GOT3 (cell line): ENCODE data around the gene MARCKS.
"Not testable (repeated sequence)": the region's sequence is repeated elsewhere in the genome, so short reads cannot be mapped to it uniquely, and the experiment has no call there.

Experiments
- DNase-seq: peaks from one replicate; lab custom pipeline; 2025; ENCODE audit warnings: mixed read lengths; lab: John Stamatoyannopoulos, UW

Gene MARCKS

GRCh38 chr6:113886512-113886911 lies 29.4 kb downstream of the MARCKS start:
- DNase-seq, result no peak

GRCh38 chr6:113888493-113888892 lies 31.3 kb downstream of the MARCKS start:
- no peak for DNase-seq

- no peak for DNase-seq
Observed at GRCh38 chr6:113888956-113889630, 31.9 kb downstream of the MARCKS start.

GRCh38 chr6:113893451-113893850 lies 36.3 kb downstream of the MARCKS start:
- DNase-seq, result no peak

GRCh38 chr6:113893866-113894265 lies 36.7 kb downstream of the MARCKS start:
- DNase-seq, result no peak

GRCh38 chr6:113894712-113895674 lies 37.8 kb downstream of the MARCKS start:
- no peak for DNase-seq

GRCh38 chr6:113901482-113901881 lies 44.3 kb downstream of the MARCKS start:
- no peak for DNase-seq

- no peak for DNase-seq
Observed at GRCh38 chr6:113903666-113904330, 46.7 kb downstream of the MARCKS start.

- DNase-seq, result no peak
Observed at GRCh38 chr6:113907102-113907815, 50.1 kb downstream of the MARCKS start.

GRCh38 chr6:113908801-113909200 lies 51.7 kb downstream of the MARCKS start:
- no peak for DNase-seq

GRCh38 chr6:113909224-113909856 lies 52.2 kb downstream of the MARCKS start:
- DNase-seq, result no peak

GRCh38 chr6:113910285-113910684 lies 53.1 kb downstream of the MARCKS start:
- not testable (repeated sequence) for DNase-seq
